ENCODE data around the gene SYF2. TPM values are rescaled to one million over a fixed set of nuclear protein-coding genes. Genes with fewer than 3 reads are reported as not detected.
"Not testable (repeated sequence)": the region's sequence is repeated elsewhere in the genome, so short reads cannot be mapped to it uniquely, and the experiment has no call there.

SYF2 gene
- total and polyA plus RNA-seq, 2 of the 4 experiments (the other 2 are of a cell fraction) = 8.6 to 19.5 TPM

GRCh38 chr1:25275648-25276047 lies 43.3 kb upstream of the SYF2 start:
- not testable (repeated sequence) for H3K4me1 ChIP-seq (ENCODE audit: control insufficient read depth, insufficient read depth, low read length); DNase-seq

GRCh38 chr1:25272238-25272637 lies 39.9 kb upstream of the SYF2 start, which contains the start of gene RHD:
TSS of gene RHD (plus strand) at chr1:25272509. CDS start at chr1:25272548, 39 bp downstream.
- ATAC-seq (ENCODE audit: low read depth); H3K23ac ChIP-seq (ENCODE audit: low read depth, low read length); intact Hi-C loops (cut with micrococcal nuclease); dilution Hi-C loops (cut with HindIII; ENCODE audit: low sequenced_read_pairs, unreplicated experiment); H2AK5ac ChIP-seq (ENCODE audit: low read depth, low read length); H2BK5ac ChIP-seq (ENCODE audit: low read depth, low read length, poor library complexity, severe bottlenecking); H4K8ac ChIP-seq (ENCODE audit: low read depth in 2 of 2, low read length in 2 of 2); H2BK20ac ChIP-seq (ENCODE audit: low read depth, low read length); H3K14ac ChIP-seq (replicated peaks; ENCODE audit: low read depth, low read length); H4K5ac ChIP-seq (ENCODE audit: low read depth, low read length); H3K9me3 ChIP-seq (ENCODE audit: control insufficient read depth, insufficient read depth, low read length); in situ Hi-C loops (cut with MboI; ENCODE audit: low sequenced_read_pairs); H3K36me3 ChIP-seq (ENCODE audit: control insufficient read depth, insufficient read depth, low read length); H3K18ac ChIP-seq (ENCODE audit: low read depth, low read length); H3K4me3 ChIP-seq (ENCODE audit: insufficient read depth, low read depth, low read length); H4K20me1 ChIP-seq (ENCODE audit: insufficient read depth, low read length); CTCF ChIA-PET; POLR2A ChIA-PET (ENCODE audit: unreplicated experiment); H3K56ac ChIP-seq (ENCODE audit: extremely low read depth, insufficient read depth, low read length); H2AK9ac ChIP-seq (replicated peaks; ENCODE audit: low read depth, low read length, poor library complexity); H3K9me1 ChIP-seq (ENCODE audit: insufficient read depth, low read length); H3K4ac ChIP-seq (ENCODE audit: low read depth, low read length); H2BK15ac ChIP-seq (ENCODE audit: low read depth, low read length); H3K4me2 ChIP-seq (ENCODE audit: low read depth, low read length); DNase-seq; H3K4me1 ChIP-seq (ENCODE audit: control insufficient read depth, insufficient read depth, low read length); H2BK120ac ChIP-seq (ENCODE audit: low read depth, low read length); H3K27me3 ChIP-seq (ENCODE audit: control insufficient read depth, insufficient read depth, low read length); H3K27ac ChIP-seq (ENCODE audit: insufficient read depth, low read length); H2AFZ ChIP-seq (replicated peaks; ENCODE audit: low read length, poor library complexity); BruUV-seq (replicated peaks); H3K9ac ChIP-seq (ENCODE audit: low read depth, low read length); H4K91ac ChIP-seq (ENCODE audit: insufficient read depth, low read depth, low read length); H3K79me1 ChIP-seq (ENCODE audit: low read depth in 1 of 2, low read length in 2 of 2): not testable (repeated sequence)
- 90% methylated on average over 2 of the region's 8 CpGs; no CpG with 5 or more reads in 1 of the 2 experiments for WGBS, 2 experiments (ENCODE audit: extremely low coverage in 2 of 2, insufficient read length in 1 of 2)

More at GRCh38 chr1:25275648-25276047, 43.3 kb upstream of the SYF2 start:
- no CpG with 5 or more reads among the region's 4 CpGs for WGBS, 2 experiments (ENCODE audit: extremely low coverage in 2 of 2, insufficient read length in 1 of 2)
- H3K79me1 ChIP-seq (ENCODE audit: low read depth in 1 of 2, low read length in 2 of 2); BruUV-seq (replicated peaks); H3K4me3 ChIP-seq (ENCODE audit: insufficient read depth, low read depth, low read length); H3K14ac ChIP-seq (replicated peaks; ENCODE audit: low read depth, low read length); H2BK20ac ChIP-seq (ENCODE audit: low read depth, low read length); H2BK120ac ChIP-seq (ENCODE audit: low read depth, low read length); H3K27me3 ChIP-seq (ENCODE audit: control insufficient read depth, insufficient read depth, low read length); H3K4ac ChIP-seq (ENCODE audit: low read depth, low read length); ATAC-seq (ENCODE audit: low read depth); H2BK15ac ChIP-seq (ENCODE audit: low read depth, low read length); dilution Hi-C loops (cut with HindIII; ENCODE audit: low sequenced_read_pairs, unreplicated experiment); CTCF ChIA-PET; H3K27ac ChIP-seq (ENCODE audit: insufficient read depth, low read length); H3K36me3 ChIP-seq (ENCODE audit: control insufficient read depth, insufficient read depth, low read length); intact Hi-C loops (cut with micrococcal nuclease); H4K8ac ChIP-seq (ENCODE audit: low read depth in 2 of 2, low read length in 2 of 2); H2AFZ ChIP-seq (replicated peaks; ENCODE audit: low read length, poor library complexity); H3K9me1 ChIP-seq (ENCODE audit: insufficient read depth, low read length); H2BK5ac ChIP-seq (ENCODE audit: low read depth, low read length, poor library complexity, severe bottlenecking); H3K9ac ChIP-seq (ENCODE audit: low read depth, low read length); H3K18ac ChIP-seq (ENCODE audit: low read depth, low read length); H3K4me2 ChIP-seq (ENCODE audit: low read depth, low read length); H4K91ac ChIP-seq (ENCODE audit: insufficient read depth, low read depth, low read length); in situ Hi-C loops (cut with MboI; ENCODE audit: low sequenced_read_pairs); POLR2A ChIA-PET (ENCODE audit: unreplicated experiment); H3K9me3 ChIP-seq (ENCODE audit: control insufficient read depth, insufficient read depth, low read length); H4K5ac ChIP-seq (ENCODE audit: low read depth, low read length); H3K56ac ChIP-seq (ENCODE audit: extremely low read depth, insufficient read depth, low read length); H2AK9ac ChIP-seq (replicated peaks; ENCODE audit: low read depth, low read length, poor library complexity); H3K23ac ChIP-seq (ENCODE audit: low read depth, low read length); H4K20me1 ChIP-seq (ENCODE audit: insufficient read depth, low read length); H2AK5ac ChIP-seq (ENCODE audit: low read depth, low read length): not testable (repeated sequence)
